ENCODE measurements around the gene FAM13A.

GRCh38 chr4:88812420-88812819 lies 244.6 kb downstream of the FAM13A start:
- no peak for TF ChIP-seq CTCF (IDR thresholded peaks at IDR 0.05)
- no peak for TF ChIP-seq RAD21 (IDR thresholded peaks at IDR 0.05; ENCODE audit: low read length)
- TF ChIP-seq EZH2phosphoT487 (IDR thresholded peaks at IDR 0.05; ENCODE audit: borderline replicate concordance, low read depth) = no peak
- no peak for TF ChIP-seq SIN3A (IDR thresholded peaks at IDR 0.05; ENCODE audit: borderline replicate concordance, low read depth, low read length)
- TF ChIP-seq PBX3 (IDR thresholded peaks at IDR 0.05) = no peak
- TF ChIP-seq POLR2AphosphoS5 (IDR thresholded peaks at IDR 0.05; ENCODE audit: low read depth, low read length) = no peak
- TF ChIP-seq MXI1 (IDR thresholded peaks at IDR 0.05; ENCODE audit: low read depth, low read length) = no peak
- TF ChIP-seq TEAD4 (IDR thresholded peaks at IDR 0.05; ENCODE audit: borderline replicate concordance, insufficient read depth) = no peak
- no peak for TF ChIP-seq RCOR1 (IDR thresholded peaks at IDR 0.05; ENCODE audit: low read length)
- TF ChIP-seq MAX (IDR thresholded peaks at IDR 0.05; ENCODE audit: low read depth) = no peak
- no peak for TF ChIP-seq RFX5 (IDR thresholded peaks at IDR 0.05; ENCODE audit: low read length)
- TF ChIP-seq TAF1 (IDR thresholded peaks at IDR 0.05; ENCODE audit: borderline replicate concordance, low read depth, low read length) = no peak
